ENCODE data around the gene WIPF3.

WIPF3 gene

DNA sequence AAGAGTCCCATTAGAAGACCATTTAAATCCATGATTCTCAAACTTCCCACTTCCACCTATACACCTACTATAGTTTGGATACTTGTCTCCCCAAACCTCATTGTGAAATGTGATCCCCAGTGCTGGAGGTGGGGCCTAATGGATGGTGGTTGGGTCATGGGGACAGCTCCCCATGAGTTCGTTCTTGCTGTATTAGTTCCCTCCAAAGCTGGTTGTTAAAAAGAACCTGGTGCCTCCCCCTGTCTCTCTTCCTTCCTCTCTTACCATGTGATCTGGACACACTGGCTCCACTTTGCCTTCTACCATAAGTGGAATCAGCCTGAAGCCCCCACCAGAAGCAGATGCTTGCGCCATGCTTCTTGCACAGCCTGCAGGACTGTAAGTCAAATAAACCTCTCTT lies 53.9 kb downstream of the WIPF3 start:
- Mint-ChIP-seq H3K27me3 (peaks cover 15 to 17% of the 10 kb centered on the region in 2 donors), H3K36me3 (ENCODE audit: insufficient read depth) (no peaks in the 10 kb centered on the region), H3K4me1 (ENCODE audit: low read depth in 2 of 2) (no peaks in the 10 kb centered on the region), H3K9me3 (no peaks in the 10 kb centered on the region), H3K27ac (no peak overlapping the region), H3K4me3 (no peak overlapping the region)
- no peak for ATAC-seq (replicated peaks)
- no peak for DNase-seq

DNA sequence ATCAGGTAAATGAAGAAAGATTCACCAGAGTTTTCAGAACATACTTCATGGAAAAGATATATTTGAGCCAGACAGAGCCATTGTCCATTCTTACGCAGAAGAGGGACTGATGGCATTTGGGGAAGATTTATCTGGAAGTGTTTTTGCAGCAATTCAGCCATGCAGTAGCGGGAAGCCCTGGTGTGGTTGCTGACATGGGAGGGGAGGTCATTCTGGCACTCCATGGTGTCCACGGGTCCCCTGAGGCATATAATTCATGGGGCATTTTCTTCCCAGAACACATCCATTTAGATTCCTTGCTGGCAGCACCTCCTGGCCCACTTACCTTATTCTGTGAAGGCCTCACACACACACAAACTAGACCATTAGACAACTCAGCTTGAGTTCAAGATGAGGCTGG lies 55.6 kb downstream of the WIPF3 start:
- Mint-ChIP-seq H3K27me3 (peaks cover 12 to 16% of the 10 kb centered on the region in 2 donors), H3K4me3 (no peak overlapping the region), H3K4me1 (ENCODE audit: low read depth in 2 of 2) (no peaks in the 10 kb centered on the region), H3K36me3 (ENCODE audit: insufficient read depth) (no peaks in the 10 kb centered on the region), H3K9me3 (no peaks in the 10 kb centered on the region), H3K27ac (no peak overlapping the region)
- DNase-seq (no peak), ATAC-seq (replicated peaks) (no peak)

GRCh38 chr7:29864656-29865055 lies 58.3 kb downstream of the WIPF3 start:
- DNase-seq (no peak), ATAC-seq (replicated peaks) (no peak)
- H3K27ac Mint-ChIP-seq, result no peak overlapping the region
- no peaks in the 10 kb centered on the region for H3K9me3 Mint-ChIP-seq
- no peaks in the 10 kb centered on the region for H3K36me3 Mint-ChIP-seq (ENCODE audit: insufficient read depth)
- H3K4me1 Mint-ChIP-seq (ENCODE audit: low read depth in 2 of 2), result no peaks in the 10 kb centered on the region
- H3K4me3 Mint-ChIP-seq, result no peak overlapping the region
- peaks cover 14 to 23% of the 10 kb centered on the region in 2 donors for H3K27me3 Mint-ChIP-seq

DNA sequence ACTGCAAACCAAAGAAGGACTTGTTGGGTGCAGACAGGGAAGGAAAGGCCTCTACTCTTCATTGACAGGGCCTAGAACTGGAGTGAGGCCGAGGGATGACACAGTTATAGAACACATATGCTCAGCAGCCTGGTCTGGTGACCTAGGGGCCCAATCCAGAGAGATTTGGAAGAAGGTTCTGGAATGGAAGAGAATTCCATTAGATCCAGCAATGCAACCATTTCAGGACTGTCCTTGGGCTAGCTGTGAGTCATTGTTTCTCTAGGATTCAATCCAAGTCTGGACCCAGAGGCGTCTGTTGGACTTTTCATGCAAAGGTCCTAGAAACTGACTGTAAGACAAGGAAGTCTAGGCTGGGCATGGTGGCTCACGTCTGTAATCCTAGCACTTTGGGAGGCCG lies 59.2 kb downstream of the WIPF3 start:
- no peaks in the 10 kb centered on the region for H3K36me3 Mint-ChIP-seq (ENCODE audit: insufficient read depth)
- DNase-seq (no peak), ATAC-seq (replicated peaks) (no peak)
- no peaks in the 10 kb centered on the region for H3K9me3 Mint-ChIP-seq
- H3K4me1 Mint-ChIP-seq (ENCODE audit: low read depth in 2 of 2), result no peaks in the 10 kb centered on the region
- H3K27me3 Mint-ChIP-seq, result peaks cover 22 to 23% of the 10 kb centered on the region in 2 donors
- H3K4me3 Mint-ChIP-seq, result no peak overlapping the region
- H3K27ac Mint-ChIP-seq, result no peak overlapping the region

- no peak overlapping the region for H3K4me3 Mint-ChIP-seq
- no peaks in the 10 kb centered on the region for H3K36me3 Mint-ChIP-seq (ENCODE audit: insufficient read depth)
- H3K27ac Mint-ChIP-seq, result no peak overlapping the region
- no peaks in the 10 kb centered on the region for H3K4me1 Mint-ChIP-seq (ENCODE audit: low read depth in 2 of 2)
- no peak for DNase-seq
- no peak for ATAC-seq (replicated peaks)
- peaks cover 26 to 28% of the 10 kb centered on the region in 2 donors for H3K27me3 Mint-ChIP-seq
- no peaks in the 10 kb centered on the region for H3K9me3 Mint-ChIP-seq
Measured at GRCh38 chr7:29866490-29866930, 60.2 kb downstream of the WIPF3 start.

DNA sequence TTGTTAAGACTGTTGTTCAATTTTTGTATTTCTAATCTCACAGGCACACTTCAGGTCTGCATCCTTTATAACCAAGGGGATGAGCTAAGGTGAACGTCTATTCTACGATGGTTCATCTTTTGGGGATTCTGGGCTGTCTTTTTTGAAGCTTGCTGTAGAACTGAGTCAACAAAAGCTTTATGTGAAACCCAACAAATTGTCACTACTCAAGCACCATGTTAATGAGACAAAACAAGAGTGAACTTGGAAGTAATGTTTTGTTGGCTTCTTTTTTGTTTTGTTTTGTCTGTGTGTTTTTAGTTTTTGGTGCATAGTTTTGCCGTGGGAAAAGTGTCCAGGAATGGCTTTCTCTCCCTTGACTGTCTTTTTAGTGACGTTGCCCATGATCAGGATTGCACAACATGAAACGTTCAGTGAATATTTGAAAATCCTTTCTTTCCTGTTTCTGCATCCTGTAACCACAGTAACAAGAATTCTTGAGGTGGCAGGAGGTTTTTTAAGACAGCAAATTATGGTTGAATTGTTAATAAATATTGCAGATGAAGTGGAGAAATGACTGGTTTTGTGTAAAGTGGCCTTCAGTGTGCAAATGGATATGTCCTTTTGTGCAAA lies 65.6 kb downstream of the WIPF3 start:
- H3K36me3 Mint-ChIP-seq (ENCODE audit: insufficient read depth), result no peaks in the 10 kb centered on the region
- H3K4me1 Mint-ChIP-seq (ENCODE audit: low read depth in 2 of 2), result no peaks in the 10 kb centered on the region

DNA sequence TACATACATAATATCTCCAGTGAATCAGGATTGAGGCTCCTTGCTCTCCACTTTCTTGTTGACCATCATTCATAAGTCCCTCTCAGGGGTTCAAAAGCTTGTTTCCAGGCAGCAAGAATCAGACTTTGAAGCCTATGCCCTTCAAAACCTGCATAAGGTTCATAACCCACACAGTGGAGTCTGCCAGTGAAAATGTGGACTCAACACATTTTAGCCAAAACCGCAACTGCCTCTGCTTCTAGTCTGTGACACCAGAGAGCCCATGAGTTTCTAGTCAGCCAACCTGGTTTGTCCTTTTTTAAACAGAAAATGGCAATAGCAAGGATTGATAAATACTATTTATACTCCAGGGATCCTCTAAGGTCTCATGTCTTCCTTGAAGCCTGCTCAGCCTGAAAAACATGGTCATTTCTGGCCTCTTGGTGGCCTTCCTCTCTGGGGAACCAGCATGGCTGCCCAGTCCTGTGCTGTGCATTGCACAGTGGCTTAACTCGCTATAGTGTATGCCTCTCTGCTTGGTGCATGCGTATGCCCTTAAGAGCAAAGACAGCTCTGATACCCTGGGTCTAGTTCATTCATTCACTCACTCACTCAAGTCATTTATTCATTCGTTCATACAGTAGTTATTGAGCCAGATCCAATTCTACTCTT lies 67.5 kb downstream of the WIPF3 start:
- ATAC-seq (replicated peaks) (no peak), DNase-seq (no peak)
- H3K36me3 Mint-ChIP-seq (ENCODE audit: insufficient read depth), result no peaks in the 10 kb centered on the region
- H3K4me1 Mint-ChIP-seq (ENCODE audit: low read depth in 2 of 2), result peaks cover 0 to 3% of the 10 kb centered on the region in 2 donors
- H3K27me3 Mint-ChIP-seq, result peaks cover 34 to 36% of the 10 kb centered on the region in 2 donors
- no peak overlapping the region for H3K4me3 Mint-ChIP-seq
- no peak overlapping the region for H3K27ac Mint-ChIP-seq
- no peaks in the 10 kb centered on the region for H3K9me3 Mint-ChIP-seq

More for the DNA sequence above, 65.6 kb downstream of the WIPF3 start:
- Mint-ChIP-seq H3K27me3 (peaks cover 35 to 36% of the 10 kb centered on the region in 2 donors), H3K9me3 (no peaks in the 10 kb centered on the region), H3K4me3 (no peak overlapping the region), H3K27ac (no peak overlapping the region)
- ATAC-seq (replicated peaks) (no peak), DNase-seq (no peak)

- H3K4me3 Mint-ChIP-seq, result no peak overlapping the region
- peaks cover 25 to 42% of the 10 kb centered on the region in 2 donors for H3K27me3 Mint-ChIP-seq
- ATAC-seq (replicated peaks), result no peak
- peaks cover 0 to 3% of the 10 kb centered on the region in 2 donors for H3K4me1 Mint-ChIP-seq (ENCODE audit: low read depth in 2 of 2)
- H3K9me3 Mint-ChIP-seq, result no peaks in the 10 kb centered on the region
- H3K36me3 Mint-ChIP-seq (ENCODE audit: insufficient read depth), result no peaks in the 10 kb centered on the region
- H3K27ac Mint-ChIP-seq, result no peak overlapping the region
- DNase-seq, result no peak
Measured at GRCh38 chr7:29875741-29876140, 69.4 kb downstream of the WIPF3 start.

GRCh38 chr7:29877196-29877595 lies 70.9 kb downstream of the WIPF3 start:
- ATAC-seq (replicated peaks) (no peak), DNase-seq (no peak)
- Mint-ChIP-seq H3K9me3 (no peaks in the 10 kb centered on the region), H3K27ac (no peak overlapping the region), H3K36me3 (ENCODE audit: insufficient read depth) (no peaks in the 10 kb centered on the region), H3K4me3 (no peak overlapping the region), H3K4me1 (ENCODE audit: low read depth in 2 of 2) (peaks cover 3 to 4% of the 10 kb centered on the region in 2 donors), H3K27me3 (peaks cover 20 to 40% of the 10 kb centered on the region in 2 donors)

DNA sequence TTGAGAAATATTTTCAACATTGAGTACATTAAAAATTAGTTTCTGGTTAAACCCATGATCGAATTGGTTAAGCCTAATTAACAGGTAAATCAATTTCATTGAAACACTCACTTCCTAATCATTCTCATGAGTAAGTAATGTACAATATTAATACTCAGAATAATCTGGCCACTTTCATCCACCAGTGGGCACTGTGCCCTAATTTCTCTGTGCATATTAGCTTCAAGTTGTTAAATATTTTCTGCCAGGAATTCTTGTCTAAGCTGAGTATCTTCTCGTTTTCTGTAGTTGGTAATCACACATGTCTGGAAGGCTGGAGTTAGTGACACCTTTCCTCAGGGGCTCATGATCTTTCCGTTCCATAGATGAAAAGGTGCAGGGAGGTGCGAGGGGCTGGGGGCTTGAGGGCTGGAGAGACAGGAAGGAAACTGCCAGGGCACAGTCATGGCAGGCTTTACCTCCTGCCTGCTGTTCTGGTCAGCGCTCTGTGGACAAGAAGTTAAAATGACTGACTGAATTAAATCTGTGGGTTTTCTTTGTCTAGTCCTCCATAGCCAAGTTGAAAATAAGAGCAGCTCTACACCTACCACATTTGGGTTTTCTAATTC lies 71.9 kb downstream of the WIPF3 start:
- H3K27me3 Mint-ChIP-seq, result peaks cover 22 to 48% of the 10 kb centered on the region in 2 donors
- DNase-seq, result peak; percentile 4 to 35 (median 12)
- peaks cover 3 to 4% of the 10 kb centered on the region in 2 donors for H3K4me1 Mint-ChIP-seq (ENCODE audit: low read depth in 2 of 2)
- no peak overlapping the region for H3K27ac Mint-ChIP-seq
- no peaks in the 10 kb centered on the region for H3K36me3 Mint-ChIP-seq (ENCODE audit: insufficient read depth)
- no peaks in the 10 kb centered on the region for H3K9me3 Mint-ChIP-seq
- H3K4me3 Mint-ChIP-seq, result no peak overlapping the region
- ATAC-seq (replicated peaks), result no peak

DNA sequence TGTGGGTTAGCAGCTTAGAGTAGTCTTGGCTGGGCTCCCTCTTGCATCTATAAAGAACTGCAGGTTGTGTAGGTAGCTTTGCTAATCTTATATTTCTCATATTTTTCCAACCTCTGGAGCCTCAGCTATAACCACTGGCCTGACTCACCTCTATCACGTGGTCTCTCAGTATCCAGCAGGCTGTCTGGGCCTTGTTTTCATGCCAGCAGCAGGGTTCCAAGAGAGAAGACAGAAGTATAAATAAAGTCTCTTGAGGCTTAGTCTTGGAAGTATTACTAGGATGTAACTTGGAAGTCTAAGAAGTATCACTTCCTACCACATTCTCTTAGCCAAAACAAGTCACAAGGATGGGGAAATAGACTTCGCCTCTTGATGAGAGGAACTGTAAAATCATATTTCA lies 73.3 kb downstream of the WIPF3 start:
- no peak for DNase-seq
- no peak for ATAC-seq (replicated peaks)
- no peaks in the 10 kb centered on the region for H3K36me3 Mint-ChIP-seq (ENCODE audit: insufficient read depth)
- no peaks in the 10 kb centered on the region for H3K9me3 Mint-ChIP-seq
- H3K27ac Mint-ChIP-seq, result no peak overlapping the region
- peaks cover 4 to 8% of the 10 kb centered on the region in 2 donors for H3K4me1 Mint-ChIP-seq (ENCODE audit: low read depth in 2 of 2)
- H3K27me3 Mint-ChIP-seq, result peaks cover 25 to 49% of the 10 kb centered on the region in 2 donors
- no peak overlapping the region for H3K4me3 Mint-ChIP-seq

DNA sequence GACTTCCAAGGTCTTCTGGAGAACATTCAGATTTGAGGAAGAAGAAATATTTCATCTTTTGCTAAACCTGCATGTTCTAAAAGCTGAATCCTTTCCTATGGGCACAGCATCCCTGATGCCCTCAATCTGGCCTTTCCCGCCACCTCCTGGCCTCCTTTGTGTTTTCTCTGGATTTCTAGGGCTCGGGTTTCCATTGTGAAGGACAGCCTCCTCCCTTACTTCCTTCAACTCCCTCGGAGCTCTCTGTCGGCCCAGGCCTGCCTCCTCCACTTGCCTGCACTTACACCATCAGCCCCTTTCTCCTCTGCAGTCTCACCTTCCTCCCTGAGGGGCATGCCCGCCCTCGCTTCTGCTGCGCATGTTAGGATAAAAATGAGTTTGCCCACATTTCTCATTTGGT lies 75.4 kb downstream of the WIPF3 start:
- Mint-ChIP-seq H3K27ac (no peak overlapping the region), H3K4me1 (ENCODE audit: low read depth in 2 of 2) (peaks cover 4 to 8% of the 10 kb centered on the region in 2 donors), H3K9me3 (no peaks in the 10 kb centered on the region), H3K36me3 (ENCODE audit: insufficient read depth) (no peaks in the 10 kb centered on the region), H3K4me3 (no peak overlapping the region), H3K27me3 (peaks cover 24 to 48% of the 10 kb centered on the region in 2 donors)
- ATAC-seq (replicated peaks) (no peak), DNase-seq (no peak)

DNA sequence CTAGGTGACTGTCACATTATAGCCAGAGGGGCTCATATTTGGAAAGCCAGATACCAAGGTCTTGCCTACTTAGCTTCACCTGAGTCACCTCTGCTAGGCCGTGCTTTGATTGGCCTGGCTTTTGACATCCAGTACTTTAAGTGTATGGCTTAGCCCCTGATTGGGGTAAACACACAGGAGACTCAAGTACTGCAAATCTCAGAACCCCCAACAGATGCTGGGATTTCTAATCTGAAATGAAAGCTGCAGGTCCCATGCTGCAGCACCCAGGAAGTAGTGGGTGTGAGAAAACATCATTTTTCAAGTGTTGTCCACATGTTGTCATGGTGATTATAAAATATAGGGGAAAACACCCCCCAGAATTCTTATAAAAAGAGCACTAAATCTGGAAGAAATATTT lies 76.2 kb downstream of the WIPF3 start:
- no peak overlapping the region for H3K4me3 Mint-ChIP-seq
- H3K36me3 Mint-ChIP-seq (ENCODE audit: insufficient read depth), result no peaks in the 10 kb centered on the region
- no peak for ATAC-seq (replicated peaks)
- peaks cover 4 to 8% of the 10 kb centered on the region in 2 donors for H3K4me1 Mint-ChIP-seq (ENCODE audit: low read depth in 2 of 2)
- no peaks in the 10 kb centered on the region for H3K9me3 Mint-ChIP-seq
- DNase-seq, result no peak
- no peak overlapping the region for H3K27ac Mint-ChIP-seq
- H3K27me3 Mint-ChIP-seq, result peaks cover 24 to 56% of the 10 kb centered on the region in 2 donors

All from effector memory CD8-positive, alpha-beta T cell (primary cell).